CD14-positive monocyte (primary cell): ENCODE results near the gene SLC25A43. TPM values are rescaled to one million over a fixed set of nuclear protein-coding genes. Genes with fewer than 3 reads are reported as not detected.
A peak's percentile ranks its signal among the peaks of the same experiment; 100 is the strongest.
"Not testable (repeated sequence)": the region's sequence is repeated elsewhere in the genome, so short reads cannot be mapped to it uniquely, and the experiment has no call there.

Experiments
- DNase-seq, 3 donors: peaks; one replicate each; pipeline ENCODE4 v3.0.0-alpha.2; 2011 to 2022
- H2AFZ ChIP-seq: 2 replicates; pipeline ENCODE4 v1.6.0; 2012; ENCODE audit warnings: mild to moderate bottlenecking, low read depth, low read length, inconsistent platforms; ENCODE audit not compliant: insufficient read depth, poor library complexity, severe bottlenecking
- H3K27ac ChIP-seq, 2 donors: 1 replicate in 1 of 2; 2 replicates in 1 of 2; pipeline ENCODE4 v1.5.1; 2012 to 2013; ENCODE audit warnings: low read length in 2 of 2, control low read depth in 1 of 2, inconsistent platforms in 1 of 2, low read depth in 1 of 2, mild to moderate bottlenecking in 1 of 2
- H3K27me3 ChIP-seq, 2 donors: one replicate each; pipeline versions ENCODE4 v1.6.0 to v1.6.1; 2011 to 2013; ENCODE audit warnings: low read length in 2 of 2; ENCODE audit not compliant: control insufficient read depth in 2 of 2, insufficient read depth in 2 of 2
- H3K36me3 ChIP-seq, 2 donors: replicated peaks in 1 of 2; 1 replicate in 1 of 2; 2 replicates in 1 of 2; pipeline versions ENCODE4 v1.5.1 to v1.6.1; 2012 to 2013; ENCODE audit warnings: low read length in 2 of 2, control low read depth in 1 of 2, inconsistent platforms in 1 of 2, mild to moderate bottlenecking in 1 of 2; ENCODE audit not compliant: insufficient read depth in 2 of 2, control insufficient read depth in 1 of 2
- H3K4me1 ChIP-seq, 2 donors: 1 replicate in 1 of 2; 2 replicates in 1 of 2; pipeline versions ENCODE4 v1.5.1 to v1.6.1; 2012 to 2013; ENCODE audit warnings: low read length in 2 of 2, control low read depth in 1 of 2, inconsistent platforms in 1 of 2, mild to moderate bottlenecking in 1 of 2, moderate library complexity in 1 of 2; ENCODE audit not compliant: insufficient read depth in 2 of 2, control insufficient read depth in 1 of 2
- H3K4me2 ChIP-seq: replicated peaks from 2 replicates; pipeline ENCODE3; 2012; ENCODE audit warnings: low read length, moderate library complexity, mild to moderate bottlenecking; ENCODE audit not compliant: poor library complexity, severe bottlenecking; ENCODE audit errors: extremely low read depth
- H3K4me3 ChIP-seq, 3 experiments: fragments of 200-600 bp in 1 of 3; sonication (generic) in 1 of 3; replicated peaks in 1 of 3; 1 replicate in 2 of 3; 2 replicates in 1 of 3; pipeline ENCODE4 v1.5.1; 2011 to 2013; ENCODE audit warnings: low read length in 3 of 3, mild to moderate bottlenecking in 3 of 3, control low read depth in 2 of 3, low read depth in 2 of 3, inconsistent platforms in 1 of 3, moderate library complexity in 1 of 3
- H3K79me2 ChIP-seq: 2 replicates; pipeline ENCODE4 v1.6.0; 2012; ENCODE audit warnings: mild to moderate bottlenecking, control low read depth, inconsistent platforms, low read length, moderate library complexity; ENCODE audit not compliant: insufficient read depth
- H3K9ac ChIP-seq: 2 replicates; pipeline ENCODE4 v1.6.0; 2017; ENCODE audit warnings: low read length, mild to moderate bottlenecking; ENCODE audit not compliant: insufficient read depth, poor library complexity, severe bottlenecking
- H3K9me3 ChIP-seq, 2 donors: replicated peaks in 1 of 2; 1 replicate in 1 of 2; 2 replicates in 1 of 2; pipeline versions ENCODE4 v1.5.1 to v1.6.1; 2012 to 2013; ENCODE audit warnings: low read length in 2 of 2, control low read depth in 1 of 2; ENCODE audit not compliant: control insufficient read depth in 1 of 2, insufficient read depth in 1 of 2
- H4K20me1 ChIP-seq: 2 replicates; pipeline ENCODE4 v1.6.0; 2012; ENCODE audit warnings: mild to moderate bottlenecking, low read length, control low read depth, moderate library complexity; ENCODE audit not compliant: insufficient read depth
- H3K27ac Mint-ChIP-seq, 7 donors: one replicate each; pipeline ENCODE4 v1.8.0; 2020; ENCODE audit warnings: mild to moderate bottlenecking in 7 of 7, mixed read lengths in 7 of 7, moderate library complexity in 6 of 7, inconsistent platforms in 2 of 7
- H3K27me3 Mint-ChIP-seq, 3 donors: one replicate each; pipeline ENCODE4 v1.8.0; 2021 to 2022; ENCODE audit warnings: low read depth in 3 of 3, mild to moderate bottlenecking in 3 of 3, mixed read lengths in 3 of 3, moderate library complexity in 3 of 3, inconsistent platforms in 1 of 3
- H3K36me3 Mint-ChIP-seq, 2 donors: one replicate each; pipeline ENCODE4 v1.8.0; 2020; ENCODE audit warnings: mixed read lengths in 2 of 2, inconsistent platforms in 1 of 2, mild to moderate bottlenecking in 1 of 2
- H3K4me1 Mint-ChIP-seq: one replicate; pipeline ENCODE4 v1.8.0; 2020; ENCODE audit warnings: mild to moderate bottlenecking, mixed read lengths
- H3K4me3 Mint-ChIP-seq, 2 donors: one replicate each; pipeline ENCODE4 v1.8.0; 2020; ENCODE audit warnings: mild to moderate bottlenecking in 2 of 2, mixed read lengths in 2 of 2, moderate library complexity in 1 of 2
- H3K9me3 Mint-ChIP-seq, 7 donors: one replicate each; pipeline ENCODE4 v1.8.0; 2020 to 2022; ENCODE audit warnings: mixed read lengths in 7 of 7, mild to moderate bottlenecking in 6 of 7, moderate library complexity in 6 of 7, inconsistent platforms in 2 of 7
- CTCF ChIP-seq: fragments of 200-600 bp; IDR thresholded peaks from one replicate; pipeline ENCODE4 v1.8.0; 2022; ENCODE audit warnings: antibody characterized with exemption, mild to moderate bottlenecking
- WGBS: methylation state at CpG from one replicate; pipeline ENCODE4 v1.1.5; 2013; ENCODE audit warnings: missing lambda C conversion rate; ENCODE audit not compliant: insufficient coverage; 5-methylcytosine and 5-hydroxymethylcytosine counted together
- intact Hi-C, 2 donors: fragments of 100-400 bp; cut with micrococcal nuclease; formaldehyde crosslinking; loops; one replicate each; pipeline versions ENCODE4 v1.15.0 to v1.15.1; 2023
- polyA plus RNA-seq, 3 donors: library from polyadenylated mRNA; depleted of rRNA in 1 of 3; unstranded in 2 of 3; stranded (reverse) in 1 of 3; fragments of 300-500 nt in 2 of 3; fragments of >200 nt in 1 of 3; fragmentation: Illumina TruSeq in 2 of 3; gene quantifications; 1 replicate in 2 of 3; 2 replicates in 1 of 3; pipeline ENCODE4 v1.2.3, GENCODE V29; 2012 to 2021

Gene SLC25A43
- polyA plus RNA-seq, 3 donors: 6.8 to 9.2 (median 8.6) TPM

GRCh38 chrX:119382606-119383005, 16.5 kb upstream of the SLC25A43 start:
- H3K4me1 Mint-ChIP-seq: no peaks in the 10 kb centered on the region
- no peak overlapping the region for H3K4me3 Mint-ChIP-seq
- H3K36me3 Mint-ChIP-seq: no peaks in the 10 kb centered on the region

GRCh38 chrX:119386685-119387084, 12.5 kb upstream of the SLC25A43 start:
- intact Hi-C loops, H3K4me3 Mint-ChIP-seq, H3K4me1 Mint-ChIP-seq, H3K27me3 ChIP-seq, H3K79me2 ChIP-seq, H3K4me3 ChIP-seq, H3K9ac ChIP-seq, H3K4me1 ChIP-seq, H3K36me3 Mint-ChIP-seq, H3K4me2 ChIP-seq, H3K27ac ChIP-seq, H2AFZ ChIP-seq, H3K9me3 ChIP-seq, H3K27me3 Mint-ChIP-seq, H3K9me3 Mint-ChIP-seq, H3K36me3 ChIP-seq, H4K20me1 ChIP-seq, DNase-seq: not testable (repeated sequence)
- peak overlapping the region in 1 of 7 donors; percentile 26 for H3K27ac Mint-ChIP-seq
- no CpG with 5 or more reads among the region's 4 CpGs for WGBS

More at GRCh38 chrX:119382606-119383005, 16.5 kb upstream of the SLC25A43 start:
- no peak overlapping the region for H3K4me2 ChIP-seq
- peaks cover 0 to 2% (median 0%) of the 10 kb centered on the region in 7 donors for H3K9me3 Mint-ChIP-seq
- H3K4me1 ChIP-seq: no peaks in the 10 kb centered on the region
- H3K9ac ChIP-seq: no peak overlapping the region
- H3K4me3 ChIP-seq: no peak overlapping the region
- peaks cover 0 to 4% (median 0%) of the 10 kb centered on the region in 3 donors for H3K27me3 Mint-ChIP-seq
- DNase-seq: no peak
- intact Hi-C loops: no loop called here
- H3K27ac Mint-ChIP-seq: no peak overlapping the region
- no peaks in the 10 kb centered on the region for H3K36me3 ChIP-seq
- H3K27me3 ChIP-seq: peaks cover 0 to 3% of the 10 kb centered on the region in 2 donors
- H4K20me1 ChIP-seq: no peaks in the 10 kb centered on the region
- no peaks in the 10 kb centered on the region for H3K9me3 ChIP-seq
- TF ChIP-seq CTCF: no peak
- no peak overlapping the region for H2AFZ ChIP-seq
- no peak overlapping the region for H3K27ac ChIP-seq
- no peaks in the 10 kb centered on the region for H3K79me2 ChIP-seq

GRCh38 chrX:119387426-119387825, 11.7 kb upstream of the SLC25A43 start:
- H3K4me1 ChIP-seq, H3K27ac ChIP-seq, DNase-seq, H3K9ac ChIP-seq, H3K4me1 Mint-ChIP-seq, H3K79me2 ChIP-seq, H3K9me3 ChIP-seq, H3K27ac Mint-ChIP-seq, H3K36me3 Mint-ChIP-seq, H3K27me3 ChIP-seq, H2AFZ ChIP-seq, H4K20me1 ChIP-seq, H3K4me2 ChIP-seq, intact Hi-C loops, H3K9me3 Mint-ChIP-seq, H3K27me3 Mint-ChIP-seq, H3K4me3 ChIP-seq, H3K36me3 ChIP-seq, H3K4me3 Mint-ChIP-seq: not testable (repeated sequence)
- WGBS: no CpG with 5 or more reads among the region's 20 CpGs
